Cerebellar cortex (tissue), 1 donor: ENCODE results near the gene NTN1.

Experiments used
- DNase-seq: peaks from one replicate; pipeline ENCODE4 v3.0.0-alpha.2; 2015; ENCODE audit warnings: low spot score

The NTN1 gene

GRCh38 chr17:9195961-9196670 is 174.8 kb downstream of the NTN1 start:
- DNase-seq: no peak

- DNase-seq: no peak
Measured at GRCh38 chr17:9199571-9200551, 178.6 kb downstream of the NTN1 start.

- no peak for DNase-seq
Measured at GRCh38 chr17:9200699-9201359, 179.5 kb downstream of the NTN1 start.

GRCh38 chr17:9202532-9202931 is 181.2 kb downstream of the NTN1 start:
- no peak for DNase-seq

GRCh38 chr17:9203771-9204425 is 182.6 kb downstream of the NTN1 start:
- no peak for DNase-seq

GRCh38 chr17:9204637-9205329 is 183.5 kb downstream of the NTN1 start:
- DNase-seq: no peak

GRCh38 chr17:9205520-9206409 is 184.5 kb downstream of the NTN1 start:
- no peak for DNase-seq

- DNase-seq: no peak
Measured at GRCh38 chr17:9206410-9206703, 185.0 kb downstream of the NTN1 start.

GRCh38 chr17:9206741-9207332 is 185.5 kb downstream of the NTN1 start:
- no peak for DNase-seq

- no peak for DNase-seq
Measured at GRCh38 chr17:9208381-9209105, 187.2 kb downstream of the NTN1 start.

GRCh38 chr17:9209347-9209746 is 188.0 kb downstream of the NTN1 start:
- no peak for DNase-seq

- no peak for DNase-seq
Measured at GRCh38 chr17:9209781-9210370, 188.6 kb downstream of the NTN1 start.

GRCh38 chr17:9211133-9211765 is 189.9 kb downstream of the NTN1 start:
- no peak for DNase-seq

- peak; percentile 94 for DNase-seq
Measured at GRCh38 chr17:9212376-9213302, 191.3 kb downstream of the NTN1 start.

- no peak for DNase-seq
Measured at GRCh38 chr17:9213303-9213640, 192.0 kb downstream of the NTN1 start.

- DNase-seq: no peak
Measured at GRCh38 chr17:9215465-9215864, 194.2 kb downstream of the NTN1 start.
